Hepatocyte (in vitro differentiated cells): ENCODE data around the gene NFIA.

Experiments used
- CTCF ChIP-seq: fragments of 200-600 bp; sonication (generic); IDR thresholded peaks from 2 replicates; pipeline ENCODE4 v1.5.1; 2016; ENCODE audit warnings: antibody characterized with exemption, mild to moderate bottlenecking; ENCODE audit not compliant: poor library complexity
- EZH2 ChIP-seq: fragments of 200-600 bp; sonication (generic); IDR thresholded peaks from 2 replicates; pipeline ENCODE4 v1.6.1; 2016; ENCODE audit warnings: antibody characterized with exemption, mild to moderate bottlenecking, borderline replicate concordance
- EZH2phosphoT487 ChIP-seq: fragments of 200-600 bp; sonication (generic); IDR thresholded peaks from one replicate; pipeline ENCODE4 v1.6.1; 2018; ENCODE audit warnings: antibody characterized with exemption, mild to moderate bottlenecking, low read depth, moderate library complexity; ENCODE audit not compliant: unreplicated experiment, severe bottlenecking

GRCh38 chr1:61151565-61151964 lies 69.2 kb downstream of the NFIA start:
- TF ChIP-seq EZH2 (no peak), CTCF (no peak), EZH2phosphoT487 (no peak)
